K562 (cell line): ENCODE data around the gene COL4A4. TPM values are rescaled to one million over a fixed set of nuclear protein-coding genes. Genes with fewer than 3 reads are reported as not detected.
A peak's percentile ranks its signal among the peaks of the same experiment; 100 is the strongest.

Experiments used
- ATAC-seq: fragments of 200-7000 bp; cut with Tn5 transposase; 3 replicates; pipeline ENCODE4 v1.9.1; 2020; ENCODE audit warnings: moderate library complexity
- Bru-seq: library from RNA; stranded (reverse); fragments of 400-500 nt; gene quantifications from one replicate; lab custom pipeline; 2021; lab: Mats Ljungman, UMichigan
- BruChase-seq, 2 experiments: library from RNA; stranded (reverse); fragments of 400-500 nt; gene quantifications; one replicate each; lab custom pipeline; 2021; lab: Mats Ljungman, UMichigan
- BruUV-seq: library from RNA; stranded (reverse); fragments of 400-500 nt; replicated peaks from 2 replicates; lab custom pipeline; 2021; lab: Mats Ljungman, UMichigan
- CTCF ChIA-PET: fragments of 300-600 bp; formaldehyde crosslinking; extraction: SDS; loops from one replicate; lab custom pipeline; 2021; ENCODE audit warnings: low intra/inter-chr PET ratio; lab: Yijun Ruan, JAX
- POLR2A ChIA-PET: fragments of 300-600, 350-650 bp; sonication (Branson Sonifier 250); formaldehyde crosslinking; extraction: SDS; loops from one replicate; lab custom pipeline; 2021; ENCODE audit warnings: antibody characterized with exemption, inconsistent platforms; lab: Yijun Ruan, JAX
- DNase-seq, 4 experiments: peaks; one replicate each; pipeline versions ENCODE4 v3.0.0 to v3.0.0-alpha.2; 2011 to 2018; ENCODE audit warnings: low spot score in 3 of 4, mixed read lengths in 3 of 4; ENCODE audit errors: extremely low read depth in 1 of 4
- FAIRE-seq: peaks from 2 replicates; lab custom pipeline; 2011; peaks lifted over from hg19 to GRCh38; lab: Jason Lieb, UNC
- H2AFZ ChIP-seq: 2 replicates; pipeline ENCODE4 v1.6.0; 2011; ENCODE audit warnings: low read depth, low read length, control low read depth, inconsistent platforms
- H3K27ac ChIP-seq: fragments of 200-600 bp; 3 replicates; pipeline ENCODE4 v1.8.0; 2011; ENCODE audit warnings: low read depth, mild to moderate bottlenecking, control low read depth, inconsistent platforms, low read length, moderate library complexity, mixed read lengths; ENCODE audit errors: extremely low read depth
- H3K27me3 ChIP-seq, 2 experiments: fragments of 300-600 bp in 1 of 2; 2 replicates in 1 of 2; 3 replicates in 1 of 2; pipeline versions ENCODE4 v1.6.0 to v1.8.0; 2011; ENCODE audit warnings: inconsistent platforms in 2 of 2, low read length in 2 of 2, mild to moderate bottlenecking in 1 of 2, mixed read lengths in 1 of 2, moderate library complexity in 1 of 2; ENCODE audit not compliant: control insufficient read depth in 2 of 2, insufficient read depth in 2 of 2
- H3K36me3 ChIP-seq: fragments of 300-600 bp; 3 replicates; pipeline ENCODE4 v1.8.0; 2011; ENCODE audit warnings: mild to moderate bottlenecking, low read length, inconsistent platforms; ENCODE audit not compliant: control insufficient read depth, insufficient read depth
- H3K4me1 ChIP-seq, 2 experiments: fragments of 200-600 bp in 1 of 2; replicated peaks in 1 of 2; 2 replicates in 1 of 2; 3 replicates in 1 of 2; pipeline versions ENCODE4 v1.5.1 to v1.8.0; 2011; ENCODE audit warnings: inconsistent platforms in 2 of 2, low read length in 2 of 2, mild to moderate bottlenecking in 1 of 2, mixed read lengths in 1 of 2, moderate library complexity in 1 of 2; ENCODE audit not compliant: control insufficient read depth in 2 of 2, insufficient read depth in 2 of 2
- H3K4me2 ChIP-seq: 2 replicates; pipeline ENCODE4 v1.6.1; 2011; ENCODE audit warnings: low read length, control low read depth, inconsistent platforms, mixed read lengths; ENCODE audit not compliant: insufficient read depth
- H3K4me3 ChIP-seq: fragments of 200-600 bp; sonication (generic), shearing (Covaris generic); 2 replicates; pipeline ENCODE4 v1.5.1; 2016; ENCODE audit warnings: control low read depth, inconsistent platforms
- H3K79me2 ChIP-seq: fragments of 200-600 bp; 3 replicates; pipeline ENCODE4 v1.8.0; 2011; ENCODE audit warnings: low read length, inconsistent platforms; ENCODE audit not compliant: control insufficient read depth, insufficient read depth
- H3K9ac ChIP-seq, 2 experiments: 2 replicates each; pipeline versions ENCODE4 v1.6.0 to v1.6.1; 2011; ENCODE audit warnings: low read depth in 2 of 2, low read length in 2 of 2, control low read depth in 1 of 2, inconsistent platforms in 1 of 2, mild to moderate bottlenecking in 1 of 2, mixed read lengths in 1 of 2; ENCODE audit not compliant: insufficient read depth in 1 of 2
- H3K9me1 ChIP-seq: one replicate; pipeline ENCODE4 v1.6.0; 2011; ENCODE audit warnings: inconsistent platforms, mild to moderate bottlenecking, low read length, moderate library complexity; ENCODE audit not compliant: control insufficient read depth, insufficient read depth
- H3K9me3 ChIP-seq: replicated peaks from 2 replicates; pipeline ENCODE4 v1.5.1; 2011; ENCODE audit warnings: low read depth, low read length, inconsistent platforms; ENCODE audit not compliant: control insufficient read depth, insufficient read depth
- H4K20me1 ChIP-seq: replicated peaks from 2 replicates; pipeline ENCODE4 v1.6.1; 2011; ENCODE audit warnings: low read length, inconsistent platforms, mixed read lengths; ENCODE audit not compliant: control insufficient read depth, insufficient read depth
- CBX5 ChIP-seq: IDR thresholded peaks from 2 replicates; pipeline ENCODE4 v1.6.1; 2014; ENCODE audit warnings: low read depth, borderline replicate concordance
- MEF2A ChIP-seq: IDR thresholded peaks from 2 replicates; pipeline ENCODE4 v1.6.1; 2011; ENCODE audit warnings: low read depth, mild to moderate bottlenecking, low read length, moderate library complexity; ENCODE audit not compliant: control insufficient read depth
- WGBS: fragments of 100-300 bp; shearing (Covaris generic); methylation state at CpG from one replicate; pipeline ENCODE4 v1.1.6; 2016; ENCODE audit warnings: low coverage, mixed read lengths; ENCODE audit not compliant: insufficient coverage; ENCODE audit errors: missing lambda C conversion rate; 5-methylcytosine and 5-hydroxymethylcytosine counted together
- in situ Hi-C: fragments of 300-500 bp; cut with MboI; formaldehyde crosslinking; loops from 4 replicates; pipeline ENCODE4 v1.15.0; 2018; ENCODE audit warnings: inconsistent platforms, mixed read lengths
- intact Hi-C: fragments of 100-400 bp; cut with micrococcal nuclease; formaldehyde crosslinking; loops from 2 replicates; pipeline ENCODE4 v1.14.2; 2022
- long read RNA-seq, 3 experiments: library from polyadenylated mRNA in 2 of 3; library from RNA in 1 of 3; unstranded in 2 of 3; stranded (forward) in 1 of 3; transcript quantifications; one replicate each; pipeline ENCODE4 v2.0.0, GENCODE V29; 2019 to 2022
- polyA minus RNA-seq, 3 experiments: library from RNA; depleted of rRNA, polyadenylated mRNA; stranded (reverse); fragments of >200 nt; gene quantifications; 2 replicates each; pipeline ENCODE4 v1.2.3, GENCODE V29; 2011
- polyA plus RNA-seq, 8 experiments: library from polyadenylated mRNA; depleted of rRNA in 4 of 8; stranded (reverse) in 5 of 8; unstranded in 3 of 8; fragments of >200 nt; fragmentation: Nextera tagmentation in 2 of 8; fragmentation: Illumina TruSeq in 1 of 8; extraction: Ambion mirVana in 2 of 8; extraction: Trizol in 1 of 8; gene quantifications; 2 replicates each; pipeline versions ENCODE4 v1.2.1 to v1.2.3, GENCODE V29; 2011 to 2014; ENCODE audit warnings: inconsistent platforms in 1 of 8, missing spikeins in 1 of 8
- total RNA-seq, 7 experiments: library from RNA; depleted of rRNA in 6 of 7; stranded (reverse); fragments of >200 nt in 6 of 7; fragmentation: Illumina TruSeq in 2 of 7; extraction: Trizol in 2 of 7; gene quantifications; 2 replicates each; pipeline versions ENCODE4 v1.2.1 to v1.2.3, GENCODE V29; 2011 to 2021; ENCODE audit warnings: low replicate concordance in 1 of 7

COL4A4 gene
- not detected in 2 replicates for total RNA-seq (2011; cell fraction: chromatin; rRNA removed; ENCODE audit: low replicate concordance)
- total RNA-seq (2011; cell fraction: nucleolus; rRNA removed) = not detected in 2 replicates
- total RNA-seq (2011; cell fraction: nucleoplasm; rRNA removed) = not detected in 2 replicates
- total RNA-seq (2014; rRNA removed) (not detected in 2 replicates), total RNA-seq (2014; rRNA removed; fragmentation: Illumina TruSeq; extraction: Trizol) (not detected in 2 replicates), total RNA-seq (2015; rRNA removed; fragmentation: Illumina TruSeq; extraction: Trizol) (not detected in 2 replicates), total RNA-seq (2021) (0.07 TPM in 1 of 2 replicates, not detected in the other), polyA plus RNA-seq (2011; rRNA removed) (not detected in 2 replicates), polyA plus RNA-seq (2014; fragmentation: Illumina TruSeq; extraction: Trizol) (not detected in 2 replicates), polyA plus RNA-seq (2014; fragmentation: Nextera tagmentation; extraction: Ambion mirVana) (under 1 TPM; under 0.01 to 0.01 TPM), polyA plus RNA-seq (2014; rRNA removed) (not detected in 2 replicates), polyA minus RNA-seq (2011; rRNA and poly(A)+ RNA removed) (not detected in 2 replicates), Bru-seq, nascent RNA (percentile 3 among the genes with signal in this experiment), BruChase-seq, experiment 1, labeled RNA remaining after a 2-hour chase (percentile 3 among the genes with signal in this experiment), BruChase-seq, experiment 2, labeled RNA remaining after a 6-hour chase (not detected)
- polyA plus RNA-seq (2011; cell fraction: cytosol; rRNA removed) = not detected in 2 replicates
- not detected in 2 replicates for polyA plus RNA-seq (2011; cell fraction: nucleus; rRNA removed)
- 0.01 and 0.03 TPM in 2 replicates for polyA plus RNA-seq (2012)
- polyA minus RNA-seq (2011; cell fraction: cytosol; rRNA and poly(A)+ RNA removed) = 0.09 and 0.10 TPM in 2 replicates
- polyA minus RNA-seq (2011; cell fraction: nucleus; rRNA and poly(A)+ RNA removed) = not detected in 2 replicates
- long read RNA-seq, experiment 1 = 0 reads
- long read RNA-seq, experiment 2 = 0 reads
- long read RNA-seq, experiment 3 = 0 reads

GRCh38 chr2:227163998-227164762 lies at the start of gene COL4A4, which contains the start of gene COL4A3:
Gene COL4A4 (minus strand): TSS chr2:227164205. CDS start chr2:227147483, 16,722 bp downstream.
Gene COL4A3 (plus strand): TSS chr2:227164624. CDS start chr2:227164727, 103 bp downstream.
- peaks cover 0 to 12% of the 10 kb centered on the region in 2 experiments; a peak in 1 of 5 replicates for H3K4me1 ChIP-seq
- H3K9me1 ChIP-seq = no peaks in the 10 kb centered on the region
- BruUV-seq = no TSS peak
- no peak within 1 kb of the TSS for H3K27ac ChIP-seq
- no peak for DNase-seq
- no peak within 1 kb of the TSS for H3K4me3 ChIP-seq
- no peak for TF ChIP-seq MEF2A
- TF ChIP-seq CBX5 = no peak
- FAIRE-seq = no peak
- ChIA-PET POLR2A (no interaction called here), CTCF (no interaction called here)
- H3K9ac ChIP-seq = no peak within 1 kb of the TSS
- no peak within 1 kb of the TSS for H3K4me2 ChIP-seq
- in situ Hi-C loops (no loop called here), intact Hi-C loops (no loop called here)
- H3K36me3 ChIP-seq = no peaks in the 10 kb centered on the region
- no peaks in the 10 kb centered on the region for H3K79me2 ChIP-seq
- peaks cover 0 to 7% of the 10 kb centered on the region in 2 experiments; a peak in 2 of 5 replicates for H3K27me3 ChIP-seq
- 5% methylated on average over 4 of the region's 77 CpGs for WGBS
- no peaks in the 10 kb centered on the region for H4K20me1 ChIP-seq
- ATAC-seq = no peak
- H2AFZ ChIP-seq = no peak within 1 kb of the TSS
- no peaks in the 10 kb centered on the region for H3K9me3 ChIP-seq
